Measurements from ENCODE around the gene MISP3.
"Not testable (repeated sequence)": the region's sequence is repeated elsewhere in the genome, so short reads cannot be mapped to it uniquely, and the experiment has no call there.

Gene MISP3

DNA sequence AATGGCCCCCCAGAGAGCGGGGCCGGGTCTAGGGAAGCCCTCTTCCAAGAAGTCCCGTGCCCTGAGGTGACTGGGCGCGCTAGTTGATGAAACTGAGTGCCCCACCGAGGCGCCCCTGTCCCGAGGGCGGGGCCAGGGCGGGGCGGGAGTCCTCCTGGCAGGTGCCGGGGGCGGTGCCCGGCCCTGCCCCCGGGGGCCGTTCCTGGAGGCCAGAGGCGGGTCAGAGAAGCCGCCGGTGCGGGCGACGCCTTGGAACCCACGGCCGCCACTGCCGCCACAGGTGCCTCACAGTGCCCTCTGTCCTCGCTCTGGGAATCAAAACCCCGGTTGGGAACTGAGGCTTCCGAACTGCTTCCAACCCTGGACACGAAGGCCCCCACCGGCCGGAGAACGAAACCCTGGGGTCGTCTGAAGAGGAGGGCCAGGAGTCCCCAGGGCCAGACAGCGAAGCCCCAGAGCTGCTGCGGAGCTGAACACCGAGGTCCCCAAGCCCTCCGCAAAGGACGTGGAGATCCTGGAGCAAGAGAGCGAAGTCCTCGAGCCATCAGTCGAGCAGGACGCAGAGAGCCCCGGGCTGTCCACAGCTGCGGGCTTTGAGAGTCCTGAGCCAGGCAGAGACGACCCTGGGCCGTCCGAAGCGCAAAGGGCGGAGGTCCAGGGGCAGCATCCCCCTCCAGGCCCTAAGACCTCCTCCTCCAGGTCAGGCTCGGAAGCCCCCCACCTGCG is at the start of gene MISP3:
Gene MISP3, plus strand, starts transcription at position 252 of the 726 bp plus-strand sequence. CDS start 524 bp downstream, outside the sequence.
- Histone ChIP-seq H3K36me3 (ENCODE audit: control insufficient read depth, insufficient read depth, low read length) (no peaks in the 10 kb centered on the region), H3K4me1 (ENCODE audit: control insufficient read depth, insufficient read depth, low read length) (peaks cover 25% of the 10 kb centered on the region), H3K4me3 (ENCODE audit: low read length) (peak within 1 kb of the TSS; percentile 74), H3K9me3 (ENCODE audit: control insufficient read depth, low read length) (no peaks in the 10 kb centered on the region), H3K27me3 (ENCODE audit: control insufficient read depth, insufficient read depth, low read length) (no peaks in the 10 kb centered on the region), H3K9ac (ENCODE audit: low read length) (peak within 1 kb of the TSS; percentile 98)

DNA sequence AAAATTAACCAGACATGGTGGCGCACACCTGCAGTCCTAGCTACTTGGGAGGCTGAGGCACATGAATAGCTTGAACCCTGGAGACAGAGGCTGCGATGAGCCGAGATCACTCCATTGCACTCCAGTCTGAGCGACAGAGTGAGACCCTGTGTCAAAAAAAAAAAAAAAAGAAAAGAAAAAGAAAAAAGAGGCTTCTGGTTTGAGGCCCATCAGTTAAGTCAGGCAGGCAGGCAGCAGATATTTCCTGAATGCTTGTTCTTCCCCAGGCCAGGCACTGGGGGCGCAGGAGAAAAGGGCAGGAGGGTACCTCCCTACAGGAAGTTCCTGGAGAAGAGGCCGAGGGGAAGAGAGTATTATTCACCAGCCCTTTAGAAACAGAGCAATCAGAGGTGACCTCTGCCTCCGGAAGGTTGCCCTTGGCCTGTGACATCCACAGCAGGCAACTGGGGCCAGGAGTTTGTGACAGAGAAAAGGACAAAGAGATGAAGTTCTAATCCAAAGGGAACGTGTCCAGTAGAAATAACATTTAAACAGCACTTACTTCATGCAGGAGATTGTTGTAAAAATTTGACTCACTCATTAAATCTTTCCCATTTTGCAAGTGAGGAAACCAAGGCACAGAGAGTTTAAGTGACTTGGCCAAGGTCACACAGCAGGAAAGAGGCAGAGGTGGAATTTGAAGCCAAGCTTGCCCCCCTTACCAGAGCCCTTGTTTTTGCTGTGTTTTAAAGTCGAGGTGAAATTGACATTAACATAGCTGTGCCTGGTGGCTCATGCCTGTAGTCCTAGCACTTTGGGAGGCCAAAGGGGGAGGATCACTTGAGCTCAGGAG is 49.0 kb upstream of the MISP3 start:
- H3K9me3 ChIP-seq (ENCODE audit: control insufficient read depth, low read length): no peaks in the 10 kb centered on the region
- no peak overlapping the region for H3K4me3 ChIP-seq (ENCODE audit: low read length)
- H3K4me1 ChIP-seq (ENCODE audit: control insufficient read depth, insufficient read depth, low read length): peaks cover 8% of the 10 kb centered on the region
- peak overlapping the region; percentile 34 for H3K9ac ChIP-seq (ENCODE audit: low read length)
- H3K36me3 ChIP-seq (ENCODE audit: control insufficient read depth, insufficient read depth, low read length): no peaks in the 10 kb centered on the region
- H3K27me3 ChIP-seq (ENCODE audit: control insufficient read depth, insufficient read depth, low read length): no peaks in the 10 kb centered on the region

DNA sequence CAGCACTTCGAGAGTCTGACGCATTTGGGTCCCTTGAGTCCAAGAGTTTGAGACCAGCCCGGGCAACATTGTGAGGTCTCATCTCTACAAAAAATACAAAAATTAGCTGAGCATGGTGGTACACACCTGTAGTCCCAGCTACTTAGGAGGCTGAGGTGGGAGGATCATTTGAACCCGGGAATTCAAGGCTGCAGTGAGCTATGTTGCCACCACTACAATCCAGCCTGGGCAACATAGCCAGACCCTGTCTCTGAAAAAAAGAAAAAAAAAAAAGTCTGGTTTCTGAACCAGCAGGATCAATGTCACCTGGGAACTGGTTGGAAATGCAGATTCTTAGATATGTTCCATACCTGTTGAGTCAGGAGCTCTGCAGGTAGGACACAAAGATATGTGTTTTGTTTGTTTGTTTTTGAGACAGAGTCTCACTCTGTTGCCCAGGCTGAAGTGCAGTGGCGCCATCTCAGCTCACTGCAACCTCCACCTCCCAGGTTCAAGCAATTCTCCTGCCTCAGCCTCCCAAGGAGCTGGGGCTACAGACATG is 45.9 kb upstream of the MISP3 start:
- not testable (repeated sequence) for H3K4me1 ChIP-seq (ENCODE audit: control insufficient read depth, insufficient read depth, low read length); H3K9me3 ChIP-seq (ENCODE audit: control insufficient read depth, low read length); H3K27me3 ChIP-seq (ENCODE audit: control insufficient read depth, insufficient read depth, low read length)

DNA sequence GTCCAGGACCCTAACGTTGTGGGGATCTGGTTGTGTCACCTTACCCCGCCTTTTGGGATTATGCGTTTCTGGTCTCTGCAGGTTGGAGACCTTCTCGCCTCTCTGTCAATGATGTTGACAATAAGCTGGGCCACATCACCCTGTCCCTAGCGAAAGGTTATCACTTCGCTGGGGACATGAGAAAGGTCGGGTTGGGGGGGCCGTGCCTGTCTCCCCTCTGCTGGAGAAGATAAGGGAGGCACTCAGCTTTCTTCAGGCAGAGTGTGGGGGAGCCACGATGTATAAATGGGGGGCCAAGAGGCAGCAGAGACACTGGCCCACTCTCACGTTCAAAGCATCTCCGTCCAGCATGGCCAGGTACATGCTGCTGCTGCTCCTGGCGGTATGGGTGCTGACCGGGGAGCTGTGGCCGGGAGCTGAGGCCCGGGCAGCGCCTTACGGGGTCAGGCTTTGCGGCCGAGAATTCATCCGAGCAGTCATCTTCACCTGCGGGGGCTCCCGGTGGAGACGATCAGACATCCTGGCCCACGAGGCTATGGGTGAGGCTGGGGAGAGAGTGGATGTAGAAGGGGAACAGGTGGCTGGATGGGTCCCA is 44.6 kb upstream of the MISP3 start, which contains the start of gene RLN3:
Gene RLN3, plus strand, starts transcription at position 293 of the 595 bp plus-strand sequence. Its CDS starts 57 bp downstream, at position 350.
- Histone ChIP-seq H3K27me3 (ENCODE audit: control insufficient read depth, insufficient read depth, low read length) (peaks cover 6% of the 10 kb centered on the region), H3K36me3 (ENCODE audit: control insufficient read depth, insufficient read depth, low read length) (no peaks in the 10 kb centered on the region), H3K9me3 (ENCODE audit: control insufficient read depth, low read length) (no peaks in the 10 kb centered on the region), H3K4me1 (ENCODE audit: control insufficient read depth, insufficient read depth, low read length) (peaks cover 13% of the 10 kb centered on the region), H3K9ac (ENCODE audit: low read length) (no peak within 1 kb of the TSS), H3K4me3 (ENCODE audit: low read length) (no peak within 1 kb of the TSS)

More for the DNA sequence above, 45.9 kb upstream of the MISP3 start:
- H3K4me3 ChIP-seq (ENCODE audit: low read length); H3K36me3 ChIP-seq (ENCODE audit: control insufficient read depth, insufficient read depth, low read length); H3K9ac ChIP-seq (ENCODE audit: low read length): not testable (repeated sequence)

DNA sequence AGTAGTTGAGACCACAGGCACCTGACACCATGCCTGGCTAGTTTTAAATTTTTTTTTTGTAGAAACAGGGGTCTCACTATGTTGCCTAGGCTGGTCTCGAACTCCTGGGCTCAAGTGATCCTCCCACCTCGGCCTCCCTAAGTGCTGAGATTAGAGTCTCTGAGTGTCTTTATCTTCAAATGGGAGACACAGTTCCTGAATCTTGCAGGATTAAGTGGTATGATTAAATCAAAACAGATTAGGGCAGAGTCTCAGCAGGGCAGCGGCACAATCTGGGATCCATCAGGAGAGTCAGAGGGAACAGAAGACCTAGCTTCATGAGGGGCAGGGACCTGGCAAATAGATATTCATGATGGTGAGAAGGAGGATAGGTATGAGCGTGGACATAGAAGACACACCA is 43.7 kb upstream of the MISP3 start:
- no peak overlapping the region for H3K4me3 ChIP-seq (ENCODE audit: low read length)
- H3K27me3 ChIP-seq (ENCODE audit: control insufficient read depth, insufficient read depth, low read length): peaks cover 6% of the 10 kb centered on the region
- no peaks in the 10 kb centered on the region for H3K9me3 ChIP-seq (ENCODE audit: control insufficient read depth, low read length)
- H3K9ac ChIP-seq (ENCODE audit: low read length): no peak overlapping the region
- H3K36me3 ChIP-seq (ENCODE audit: control insufficient read depth, insufficient read depth, low read length): no peaks in the 10 kb centered on the region
- H3K4me1 ChIP-seq (ENCODE audit: control insufficient read depth, insufficient read depth, low read length): peaks cover 9% of the 10 kb centered on the region

DNA sequence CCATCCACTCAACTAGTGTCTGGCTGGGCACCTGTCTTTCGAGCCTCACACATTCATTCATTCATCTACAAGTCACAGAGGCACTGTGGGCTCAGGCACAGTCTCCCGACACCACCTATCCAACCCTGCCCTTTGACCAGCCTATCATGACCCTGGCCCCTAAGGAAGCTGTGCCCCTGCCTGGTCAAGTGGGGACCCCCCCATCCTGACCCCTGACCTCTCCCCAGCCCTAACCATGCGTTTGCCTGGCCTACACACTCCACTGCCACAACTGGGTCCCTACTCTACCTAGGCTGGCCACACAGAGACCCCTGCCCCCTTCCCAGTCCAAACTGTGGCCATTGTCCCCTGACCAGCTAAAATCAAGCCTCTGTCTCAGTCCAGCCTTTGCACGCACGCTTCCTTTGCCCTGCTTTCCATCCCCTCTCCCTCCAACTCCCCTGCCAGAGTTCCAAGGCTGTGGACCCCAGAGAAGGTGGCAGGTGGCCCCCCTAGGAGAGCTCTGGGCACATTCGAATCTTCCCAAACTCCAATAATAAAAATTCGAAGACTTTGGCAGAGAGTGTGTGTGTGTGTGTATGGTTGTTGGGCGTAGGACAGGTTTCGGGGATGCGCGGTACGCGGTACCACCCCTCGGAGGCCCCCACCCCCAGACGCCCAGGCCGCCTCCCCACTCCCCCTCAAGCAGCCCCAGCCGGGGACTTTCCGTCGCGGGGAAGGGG is 41.4 kb upstream of the MISP3 start:
- Histone ChIP-seq H3K4me1 (ENCODE audit: control insufficient read depth, insufficient read depth, low read length) (peaks cover 9% of the 10 kb centered on the region), H3K36me3 (ENCODE audit: control insufficient read depth, insufficient read depth, low read length) (no peaks in the 10 kb centered on the region), H3K9ac (ENCODE audit: low read length) (peak overlapping the region; percentile 79)

DNA sequence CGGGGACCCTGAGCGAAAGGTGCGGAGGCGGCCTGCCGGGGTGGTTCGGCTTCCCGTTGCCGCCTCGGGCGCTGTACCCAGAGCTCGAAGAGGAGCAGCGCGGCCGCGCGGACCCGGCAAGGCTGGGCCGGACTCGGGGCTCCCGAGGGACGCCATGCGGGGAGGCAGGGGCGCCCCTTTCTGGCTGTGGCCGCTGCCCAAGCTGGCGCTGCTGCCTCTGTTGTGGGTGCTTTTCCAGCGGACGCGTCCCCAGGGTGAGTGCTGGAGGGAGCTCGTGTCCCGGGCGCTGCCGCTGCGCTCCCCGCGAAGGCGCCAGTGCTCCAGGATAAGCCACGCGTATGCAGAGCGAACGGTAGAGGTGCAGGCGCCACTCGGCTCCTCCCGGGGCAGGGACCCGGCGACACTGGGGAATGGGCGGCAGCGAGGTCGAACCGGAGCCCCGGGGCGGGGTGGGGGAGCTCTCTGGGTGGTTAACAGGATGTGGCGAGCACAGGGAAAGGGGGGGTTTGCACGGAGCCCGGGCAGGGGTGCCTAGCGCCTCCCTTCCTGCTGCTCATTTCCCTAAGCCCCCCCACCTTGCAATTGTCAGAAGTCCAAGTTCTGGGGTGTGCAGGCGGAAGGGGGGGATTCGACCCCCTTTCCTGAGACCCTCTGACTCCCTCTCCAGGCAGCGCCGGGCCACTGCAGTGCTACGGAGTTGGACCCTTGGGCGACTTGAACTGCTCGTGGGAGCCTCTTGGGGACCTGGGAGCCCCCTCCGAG is 40.7 kb upstream of the MISP3 start, which contains the start of gene IL27RA:
Gene IL27RA, plus strand, starts transcription at position 44 of the 762 bp plus-strand sequence. Its CDS starts 111 bp downstream, at position 155.
- Histone ChIP-seq H3K9me3 (ENCODE audit: control insufficient read depth, low read length) (no peaks in the 10 kb centered on the region), H3K4me3 (ENCODE audit: low read length) (peak within 1 kb of the TSS; percentile 67), H3K27me3 (ENCODE audit: control insufficient read depth, insufficient read depth, low read length) (peaks cover 6% of the 10 kb centered on the region), H3K4me1 (ENCODE audit: control insufficient read depth, insufficient read depth, low read length) (peaks cover 9% of the 10 kb centered on the region), H3K9ac (ENCODE audit: low read length) (peak within 1 kb of the TSS; percentile 79), H3K36me3 (ENCODE audit: control insufficient read depth, insufficient read depth, low read length) (no peaks in the 10 kb centered on the region)

More for the DNA sequence above, 41.4 kb upstream of the MISP3 start:
- H3K4me3 ChIP-seq (ENCODE audit: low read length): no peak overlapping the region
- peaks cover 6% of the 10 kb centered on the region for H3K27me3 ChIP-seq (ENCODE audit: control insufficient read depth, insufficient read depth, low read length)
- no peaks in the 10 kb centered on the region for H3K9me3 ChIP-seq (ENCODE audit: control insufficient read depth, low read length)

DNA sequence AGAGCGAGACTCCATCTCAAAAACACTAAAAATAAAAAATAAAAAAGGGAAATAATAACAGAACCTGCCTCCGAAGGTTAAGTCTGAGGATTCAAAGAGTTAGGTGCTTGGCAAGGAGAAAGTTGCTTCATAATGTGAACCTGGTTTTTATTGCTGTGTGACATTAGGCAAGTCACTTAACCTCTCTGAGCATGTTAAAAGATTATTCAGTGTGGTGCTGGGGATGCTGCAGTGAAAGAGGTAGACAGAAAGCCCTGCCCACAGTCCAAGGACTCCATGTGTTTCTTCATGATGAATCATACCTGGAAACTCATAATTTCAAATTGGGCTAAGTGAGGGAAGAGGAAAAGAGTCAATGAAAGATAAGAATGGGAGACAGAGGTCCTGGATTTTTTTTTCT is 38.6 kb upstream of the MISP3 start:
- H3K27me3 ChIP-seq (ENCODE audit: control insufficient read depth, insufficient read depth, low read length): peaks cover 6% of the 10 kb centered on the region
- H3K9me3 ChIP-seq (ENCODE audit: control insufficient read depth, low read length): no peaks in the 10 kb centered on the region
- H3K36me3 ChIP-seq (ENCODE audit: control insufficient read depth, insufficient read depth, low read length): no peaks in the 10 kb centered on the region
- no peak overlapping the region for H3K4me3 ChIP-seq (ENCODE audit: low read length)
- peaks cover 4% of the 10 kb centered on the region for H3K4me1 ChIP-seq (ENCODE audit: control insufficient read depth, insufficient read depth, low read length)
- H3K9ac ChIP-seq (ENCODE audit: low read length): no peak overlapping the region

DNA sequence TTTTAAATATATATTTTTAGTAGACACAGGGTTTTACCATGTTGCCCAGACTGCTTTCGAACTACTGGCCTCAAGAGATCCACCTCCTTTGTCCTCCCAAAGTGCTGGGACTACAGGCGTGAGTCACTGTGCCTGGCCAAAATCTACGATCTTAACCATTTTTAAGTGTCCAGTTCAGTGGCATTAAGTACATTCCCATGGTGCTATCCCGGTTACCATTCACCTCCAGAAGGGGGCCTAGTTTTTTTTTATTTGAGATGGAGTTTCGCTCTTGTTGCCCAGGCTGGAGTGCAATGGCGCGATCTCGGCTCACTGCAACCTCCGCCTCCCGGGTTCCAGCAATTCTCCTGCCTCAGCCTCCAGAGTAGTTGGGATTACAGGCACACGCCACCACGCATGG is 37.4 kb upstream of the MISP3 start:
- H3K27me3 ChIP-seq (ENCODE audit: control insufficient read depth, insufficient read depth, low read length): not testable (repeated sequence)

DNA sequence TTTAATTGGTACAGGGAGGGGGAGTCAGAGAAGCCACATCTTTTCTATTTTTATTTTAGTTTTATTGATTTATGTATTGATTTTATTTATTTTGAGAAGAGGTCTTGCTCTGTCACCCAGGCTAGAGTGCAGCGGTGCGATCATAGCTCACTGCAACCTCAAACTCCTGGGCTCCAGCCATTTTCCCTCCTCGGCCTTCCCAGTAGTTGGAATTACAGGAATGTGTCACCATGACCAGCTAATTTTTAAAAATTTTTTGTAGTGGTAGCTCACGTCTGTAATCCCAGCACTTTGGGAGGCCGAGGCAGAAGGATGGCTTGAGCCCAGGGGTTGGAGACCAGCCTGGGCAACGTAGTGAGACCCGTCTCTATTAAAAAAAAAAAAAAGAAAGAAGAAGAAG is 36.9 kb upstream of the MISP3 start:
- Histone ChIP-seq H3K4me3 (ENCODE audit: low read length) (no peak overlapping the region), H3K36me3 (ENCODE audit: control insufficient read depth, insufficient read depth, low read length) (no peaks in the 10 kb centered on the region), H3K9ac (ENCODE audit: low read length) (no peak overlapping the region), H3K9me3 (ENCODE audit: control insufficient read depth, low read length) (no peaks in the 10 kb centered on the region), H3K27me3 (ENCODE audit: control insufficient read depth, insufficient read depth, low read length) (peaks cover 6% of the 10 kb centered on the region), H3K4me1 (ENCODE audit: control insufficient read depth, insufficient read depth, low read length) (peaks cover 4% of the 10 kb centered on the region)

More for the DNA sequence above, 37.4 kb upstream of the MISP3 start:
- not testable (repeated sequence) for H3K4me1 ChIP-seq (ENCODE audit: control insufficient read depth, insufficient read depth, low read length); H3K36me3 ChIP-seq (ENCODE audit: control insufficient read depth, insufficient read depth, low read length); H3K4me3 ChIP-seq (ENCODE audit: low read length); H3K9ac ChIP-seq (ENCODE audit: low read length); H3K9me3 ChIP-seq (ENCODE audit: control insufficient read depth, low read length)

DNA sequence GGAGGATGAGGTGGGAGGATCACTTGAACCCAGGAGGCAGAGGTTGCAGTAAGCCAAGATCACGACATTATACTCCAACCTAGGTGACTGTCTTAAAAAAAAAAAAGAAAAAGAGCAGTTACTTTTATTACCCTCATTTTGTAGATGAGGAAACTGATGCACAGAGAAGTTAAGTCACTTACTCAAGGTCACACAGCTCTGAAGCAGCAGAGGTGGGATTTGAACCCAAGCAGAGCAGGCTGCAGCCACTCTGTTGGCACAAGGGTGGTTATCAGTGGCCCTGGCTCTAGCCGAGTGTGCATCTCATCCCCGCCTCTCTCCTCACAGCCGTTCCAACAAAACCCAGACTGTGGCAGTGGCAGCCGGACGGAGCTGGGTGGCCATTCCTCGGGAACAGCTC is 33.4 kb upstream of the MISP3 start:
- no peaks in the 10 kb centered on the region for H3K36me3 ChIP-seq (ENCODE audit: control insufficient read depth, insufficient read depth, low read length)
- no peak overlapping the region for H3K9ac ChIP-seq (ENCODE audit: low read length)
- H3K4me3 ChIP-seq (ENCODE audit: low read length): no peak overlapping the region
- no peaks in the 10 kb centered on the region for H3K9me3 ChIP-seq (ENCODE audit: control insufficient read depth, low read length)
- H3K27me3 ChIP-seq (ENCODE audit: control insufficient read depth, insufficient read depth, low read length): no peaks in the 10 kb centered on the region
- H3K4me1 ChIP-seq (ENCODE audit: control insufficient read depth, insufficient read depth, low read length): no peaks in the 10 kb centered on the region
